HG03558 (cell line): ENCODE results near the gene ECSCR.
"Not testable (repeated sequence)": the region's sequence is repeated elsewhere in the genome, so short reads cannot be mapped to it uniquely, and the experiment has no call there.

Experiments used
- ATAC-seq: cut with Tn5 transposase; IDR thresholded peaks from one replicate; pipeline ENCODE4 v1.9.1; 2021; ENCODE audit warnings: moderate number of reproducible peaks; ENCODE audit not compliant: unreplicated experiment; ENCODE audit errors: extremely low read depth

ECSCR gene

GRCh38 chr5:139451176-139451575, 11.4 kb downstream of the ECSCR start:
- ATAC-seq, result no peak

GRCh38 chr5:139446956-139447779, 15.4 kb downstream of the ECSCR start:
- ATAC-seq, result peak; percentile 54

DNA sequence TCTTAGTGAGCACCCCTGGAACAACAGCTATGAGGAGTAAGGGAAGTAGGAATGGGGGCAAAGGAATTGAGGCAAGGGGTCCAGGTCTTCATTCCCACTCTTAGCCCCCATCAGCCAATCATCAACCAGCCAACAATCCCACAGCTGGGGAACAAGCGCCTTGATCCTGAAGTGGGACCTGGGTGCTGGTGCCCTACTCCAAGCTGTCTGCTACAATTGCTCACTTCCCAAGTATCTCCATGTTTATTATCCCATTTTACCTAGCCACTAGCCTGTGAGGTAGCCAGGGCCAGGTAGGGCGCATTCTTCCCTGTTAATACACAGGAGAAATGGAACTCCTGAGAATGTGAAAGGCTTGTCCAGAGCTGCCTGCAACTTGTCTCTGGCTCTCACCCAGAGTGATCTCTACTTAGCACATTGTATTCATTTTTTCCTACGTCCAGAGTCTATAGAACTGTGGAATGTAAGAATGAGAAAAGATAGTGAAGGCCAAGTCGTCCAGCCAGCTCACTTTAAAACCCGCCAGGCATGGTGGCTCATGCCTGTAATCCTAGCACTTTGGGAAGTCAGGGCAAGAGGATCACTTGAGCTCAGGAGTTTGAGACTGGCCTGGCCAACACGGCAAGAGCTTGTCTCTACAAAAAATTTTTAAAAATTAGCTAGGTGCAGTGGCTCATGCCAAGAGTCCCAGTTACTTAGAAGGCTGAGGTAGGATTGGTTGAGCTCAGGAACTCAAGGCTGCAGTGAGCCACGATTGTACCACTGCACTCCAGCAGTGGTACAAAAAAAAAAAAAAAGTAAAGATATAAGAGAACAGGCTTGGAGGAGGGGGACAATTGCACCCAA, 17.0 kb downstream of the ECSCR start:
- ATAC-seq, result no peak

DNA sequence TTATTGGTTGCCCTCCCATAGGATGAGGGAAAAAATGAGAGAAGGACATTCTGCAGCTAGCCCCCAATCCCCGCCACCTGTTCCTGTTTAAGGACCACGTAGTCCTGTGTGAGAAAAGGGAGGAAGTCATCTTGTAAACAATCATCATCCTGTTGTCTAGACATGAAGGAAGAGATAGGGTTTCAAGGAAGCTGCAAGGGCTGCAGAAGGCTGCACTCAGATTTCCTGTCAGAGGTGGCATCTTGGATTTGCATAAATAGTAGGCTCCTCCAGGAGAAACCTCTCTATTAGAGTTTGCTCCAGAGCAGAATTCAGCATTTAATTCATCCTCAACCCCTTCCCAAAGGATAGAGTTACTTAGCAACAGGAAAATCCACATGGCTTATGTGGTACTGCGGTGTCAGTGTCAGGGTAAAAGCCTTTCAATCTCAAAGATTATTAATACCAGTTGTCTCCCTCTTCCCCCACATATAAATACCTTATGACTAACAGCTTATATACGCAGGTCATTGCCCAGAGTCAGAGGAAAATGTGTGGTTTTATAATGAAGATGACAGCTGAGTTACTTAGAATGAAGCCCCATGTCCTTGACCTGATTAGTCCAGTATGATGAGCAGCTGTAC, 18.6 kb downstream of the ECSCR start:
- ATAC-seq, result no peak

DNA sequence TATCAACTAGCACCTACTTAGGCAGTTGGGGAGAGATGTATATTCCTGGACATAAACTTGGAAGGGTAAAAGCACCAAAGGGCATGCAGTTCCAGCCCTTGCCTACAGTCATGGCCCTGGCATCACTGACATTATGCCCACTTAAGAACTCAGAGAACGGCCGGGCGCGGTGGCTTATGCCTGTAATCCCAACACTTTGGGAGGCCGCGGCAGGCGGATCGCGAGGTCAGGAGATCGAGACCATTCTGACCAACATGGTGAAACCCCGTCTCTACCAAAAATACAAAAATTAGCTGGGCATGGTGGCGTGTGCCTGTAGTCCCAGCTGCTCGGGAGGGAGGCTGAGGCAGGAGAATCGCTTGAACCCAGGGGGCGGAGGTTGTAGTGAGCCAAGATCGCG, 22.1 kb downstream of the ECSCR start:
- ATAC-seq, result not testable (repeated sequence)

GRCh38 chr5:139439013-139439903, 23.3 kb downstream of the ECSCR start, which contains the start of gene DNAJC18:
DNAJC18 (minus strand) TSS chr5:139439525; CDS start chr5:139439445, 80 bp downstream.
- ATAC-seq, result no peak

- no peak for ATAC-seq
Measured at GRCh38 chr5:139438707-139439012, 23.9 kb downstream of the ECSCR start.

DNA sequence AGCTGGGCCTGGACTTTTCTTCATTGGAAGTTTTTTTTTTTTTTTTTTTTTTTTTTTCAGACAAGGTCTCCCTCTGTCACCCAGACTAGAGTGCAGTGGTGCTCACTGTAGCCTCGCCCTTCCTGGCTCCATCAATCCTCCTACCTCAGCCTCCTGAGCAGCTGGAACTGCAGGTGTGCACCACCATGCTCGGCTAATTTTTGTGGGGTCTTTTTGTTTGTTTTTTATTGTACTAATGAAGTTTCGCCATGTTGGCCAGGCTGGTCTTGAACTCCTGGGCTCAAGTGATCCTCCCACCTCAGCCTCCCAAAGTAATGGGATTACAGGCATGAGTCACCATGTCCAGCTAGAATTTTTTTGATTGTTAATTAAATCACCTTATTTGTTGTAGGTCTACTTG, 26.9 kb downstream of the ECSCR start:
- ATAC-seq, result no peak

DNA sequence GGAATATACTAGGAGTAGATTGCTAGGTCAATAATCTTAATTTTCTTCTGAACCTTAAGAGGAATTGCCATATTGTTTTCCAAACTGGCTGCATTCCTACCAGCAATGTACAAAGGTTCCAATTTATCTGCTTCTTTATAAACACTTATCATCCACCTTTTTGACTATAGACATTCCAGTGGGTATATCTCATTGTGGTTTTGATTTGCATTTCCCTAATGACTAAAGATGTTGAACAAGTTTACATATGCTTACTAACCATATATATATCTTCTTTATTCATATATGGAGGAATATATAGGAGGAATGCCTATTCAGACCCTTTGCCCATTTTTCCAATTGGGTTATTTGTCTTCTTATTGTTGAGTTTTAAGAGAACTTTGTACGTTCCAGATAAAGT, 30.8 kb downstream of the ECSCR start:
- ATAC-seq, result no peak

DNA sequence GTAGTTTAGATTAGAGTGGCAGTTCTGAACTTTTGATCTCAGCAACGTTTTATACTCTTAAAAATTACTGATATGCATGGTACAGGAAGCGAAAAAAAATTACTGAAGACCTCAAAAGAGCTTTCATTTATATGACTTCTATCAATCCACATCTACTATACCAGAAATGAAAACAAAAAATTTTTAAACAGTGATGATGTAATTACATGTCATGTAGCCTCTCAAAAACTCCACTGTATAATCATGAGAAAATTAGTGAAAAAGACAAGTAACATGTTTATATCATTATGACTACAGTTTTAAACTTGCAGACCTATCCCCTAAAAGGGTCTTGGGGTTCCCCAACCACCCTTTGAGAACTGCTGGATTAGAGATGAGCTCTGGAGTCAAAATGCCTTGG, 32.5 kb downstream of the ECSCR start:
- ATAC-seq, result no peak

DNA sequence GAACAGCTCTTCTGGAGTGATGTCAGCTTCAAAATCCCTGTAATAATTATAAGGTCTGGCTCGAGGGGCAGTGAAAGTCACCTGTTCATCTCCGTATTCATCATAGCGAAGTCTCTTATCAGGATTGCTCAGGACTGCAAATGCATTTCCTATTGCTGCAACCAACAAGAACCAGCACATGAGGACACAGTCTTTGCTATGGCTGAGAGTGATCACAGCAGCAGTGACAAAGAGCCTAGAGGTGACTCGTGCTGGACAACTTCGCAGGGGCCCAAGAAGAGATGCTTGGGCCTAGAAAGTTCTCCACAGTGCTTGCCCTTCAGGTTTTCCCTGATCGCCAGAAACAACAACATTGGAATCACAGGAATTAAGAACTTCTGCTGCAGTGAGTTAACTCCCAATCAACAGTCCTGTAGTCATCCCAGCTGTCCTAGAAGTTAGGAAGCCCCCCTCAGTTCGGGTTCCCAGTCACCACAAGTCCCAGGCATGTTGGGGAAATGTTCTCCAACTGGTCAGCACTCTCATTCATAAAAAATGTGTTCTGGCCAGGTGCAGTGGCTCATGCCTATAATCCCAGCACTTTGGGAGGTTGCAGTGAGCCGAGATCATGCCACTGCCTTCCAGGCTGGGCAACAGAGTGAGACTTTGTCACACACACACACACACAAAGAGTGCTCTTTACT, 36.2 kb downstream of the ECSCR start:
- ATAC-seq, result no peak

- ATAC-seq, result no peak
Measured at GRCh38 chr5:139425497-139425896, 37.0 kb downstream of the ECSCR start.

- ATAC-seq, result no peak
Measured at GRCh38 chr5:139422307-139422893, 40.1 kb downstream of the ECSCR start.

- no peak for ATAC-seq
Measured at GRCh38 chr5:139419226-139420192, 43.0 kb downstream of the ECSCR start.

GRCh38 chr5:139418793-139419192, 43.8 kb downstream of the ECSCR start:
- ATAC-seq, result no peak

- ATAC-seq, result no peak
Measured at GRCh38 chr5:139417214-139417613, 45.3 kb downstream of the ECSCR start.

- ATAC-seq, result no peak
Measured at GRCh38 chr5:139416651-139417050, 45.9 kb downstream of the ECSCR start.

- ATAC-seq, result no peak
Measured at GRCh38 chr5:139415869-139416268, 46.7 kb downstream of the ECSCR start.
